ENCODE data around the gene SH3GL3. TPM values are rescaled to one million over a fixed set of nuclear protein-coding genes. Genes with fewer than 3 reads are reported as not detected.

SH3GL3 gene
- total RNA-seq, 2 experiments from 2014 or later: not detected

GRCh38 chr15:83499476-83499875 lies 52.3 kb downstream of the SH3GL3 start:
- intact Hi-C loops (cut with DNase I, micrococcal nuclease): no loop called here
- H3K27ac ChIP-seq (ENCODE audit: low read depth in 1 of 2, low read length in 2 of 2): no peak overlapping the region
- DNase-seq (no peak), ATAC-seq (ENCODE audit: poor library complexity) (no peak)
- Mint-ChIP-seq H3K9me3 (peaks cover 7% of the 10 kb centered on the region), H3K4me3 (no peak overlapping the region), H3K36me3 (ENCODE audit: low read depth) (no peaks in the 10 kb centered on the region), H3K27ac (no peak overlapping the region), H3K4me1 (ENCODE audit: low read depth) (no peaks in the 10 kb centered on the region), H3K27me3 (no peaks in the 10 kb centered on the region)
- no peak overlapping the region for H3K4me3 ChIP-seq (ENCODE audit: low read length)
- peaks cover 0 to 9% of the 10 kb centered on the region in 2 experiments for H3K9me3 ChIP-seq (ENCODE audit: control insufficient read depth in 1 of 2, insufficient read depth in 1 of 2, low read length in 2 of 2)
- peaks cover 0 to 3% of the 10 kb centered on the region in 2 experiments for H3K27me3 ChIP-seq (ENCODE audit: control insufficient read depth in 1 of 2, insufficient read depth in 2 of 2, low read length in 2 of 2)
- H3K36me3 ChIP-seq (ENCODE audit: insufficient read depth, low read length): no peaks in the 10 kb centered on the region
- H3K4me1 ChIP-seq (ENCODE audit: insufficient read depth, low read length): no peaks in the 10 kb centered on the region
- POLR2A ChIA-PET: no interaction called here
- no peak for TF ChIP-seq CTCF (IDR thresholded peaks at IDR 0.05)
- CTCF ChIA-PET: no interaction called here

GRCh38 chr15:83503595-83504364 lies 56.6 kb downstream of the SH3GL3 start:
- Mint-ChIP-seq H3K4me3 (no peak overlapping the region), H3K9me3 (peaks cover 2% of the 10 kb centered on the region), H3K4me1 (ENCODE audit: low read depth) (no peaks in the 10 kb centered on the region), H3K36me3 (ENCODE audit: low read depth) (no peaks in the 10 kb centered on the region), H3K27me3 (no peaks in the 10 kb centered on the region), H3K27ac (no peak overlapping the region)
- Histone ChIP-seq H3K9me3 (ENCODE audit: control insufficient read depth in 1 of 2, insufficient read depth in 1 of 2, low read length in 2 of 2) (peaks cover 0 to 2% of the 10 kb centered on the region in 2 experiments), H3K27ac (ENCODE audit: low read depth in 1 of 2, low read length in 2 of 2) (no peak overlapping the region), H3K27me3 (ENCODE audit: control insufficient read depth in 1 of 2, insufficient read depth in 2 of 2, low read length in 2 of 2) (peaks cover 0 to 3% of the 10 kb centered on the region in 2 experiments), H3K4me3 (ENCODE audit: low read length) (no peak overlapping the region), H3K4me1 (ENCODE audit: insufficient read depth, low read length) (no peaks in the 10 kb centered on the region), H3K36me3 (ENCODE audit: insufficient read depth, low read length) (no peaks in the 10 kb centered on the region)
- intact Hi-C loops (cut with DNase I, micrococcal nuclease): no loop called here
- no peak for DNase-seq
- POLR2A ChIA-PET: no interaction called here
- ATAC-seq (ENCODE audit: poor library complexity): no peak
- CTCF ChIA-PET: no interaction called here
- no peak for TF ChIP-seq CTCF (IDR thresholded peaks at IDR 0.05)

- H3K4me3 ChIP-seq (ENCODE audit: low read length): no peak overlapping the region
- no peaks in the 10 kb centered on the region for H3K36me3 ChIP-seq (ENCODE audit: insufficient read depth, low read length)
- ChIA-PET POLR2A (no interaction called here), CTCF (no interaction called here)
- no peak overlapping the region for H3K27ac Mint-ChIP-seq
- H3K27me3 Mint-ChIP-seq: no peaks in the 10 kb centered on the region
- intact Hi-C loops (cut with DNase I, micrococcal nuclease): no loop called here
- H3K27me3 ChIP-seq (ENCODE audit: control insufficient read depth in 1 of 2, insufficient read depth in 2 of 2, low read length in 2 of 2): peaks cover 0 to 3% of the 10 kb centered on the region in 2 experiments
- H3K9me3 ChIP-seq (ENCODE audit: control insufficient read depth in 1 of 2, insufficient read depth in 1 of 2, low read length in 2 of 2): no peaks in the 10 kb centered on the region
- ATAC-seq (ENCODE audit: poor library complexity): no peak
- H3K4me1 ChIP-seq (ENCODE audit: insufficient read depth, low read length): no peaks in the 10 kb centered on the region
- TF ChIP-seq CTCF (IDR thresholded peaks at IDR 0.05): no peak
- H3K4me3 Mint-ChIP-seq: no peak overlapping the region
- no peaks in the 10 kb centered on the region for H3K36me3 Mint-ChIP-seq (ENCODE audit: low read depth)
- no peak for DNase-seq
- no peak overlapping the region for H3K27ac ChIP-seq (ENCODE audit: low read depth in 1 of 2, low read length in 2 of 2)
- no peaks in the 10 kb centered on the region for H3K9me3 Mint-ChIP-seq
- no peaks in the 10 kb centered on the region for H3K4me1 Mint-ChIP-seq (ENCODE audit: low read depth)
Observed at GRCh38 chr15:83504365-83504764, 57.2 kb downstream of the SH3GL3 start.
